GM12891 (cell line): ENCODE results near the gene BLMH.

Experiments used
- POLR2A ChIP-seq: IDR thresholded peaks from 2 replicates; pipeline ENCODE4 v1.6.1; 2011; ENCODE audit warnings: low read depth, low read length, control low read depth
- TAF1 ChIP-seq: IDR thresholded peaks from 2 replicates; pipeline ENCODE4 v1.6.1; 2011; ENCODE audit warnings: low read depth, low read length, control low read depth

DNA sequence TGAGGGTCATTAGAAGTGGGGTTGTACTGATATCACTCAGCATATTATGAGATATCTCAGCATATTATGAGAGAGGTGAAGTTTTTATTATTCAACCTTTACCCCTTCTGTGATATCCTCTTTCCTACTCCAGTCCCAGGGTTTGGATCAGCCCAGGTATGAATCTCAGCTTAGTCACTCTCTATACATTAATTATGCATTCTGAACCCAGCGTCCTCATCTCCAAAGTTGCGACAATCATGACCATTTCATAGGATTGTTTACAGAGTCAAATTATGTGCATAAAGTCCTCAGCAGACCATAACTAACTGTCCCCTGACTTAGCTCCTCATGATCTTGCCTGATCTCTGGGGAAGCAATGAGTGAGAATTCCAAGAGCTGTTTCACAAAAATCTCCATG, 20.5 kb upstream of the BLMH start:
- TF ChIP-seq TAF1 (no peak), POLR2A (no peak)
